Measurements from ENCODE around the gene PROM1. TPM values are rescaled to one million over a fixed set of nuclear protein-coding genes. Genes with fewer than 3 reads are reported as not detected.

Gene PROM1
- total and polyA plus RNA-seq, 5 donors from 2014 or later, result 2.9 TPM; not detected in 4

GRCh38 chr4:16007471-16008095 is 76.2 kb downstream of the PROM1 start:
- H3K27ac ChIP-seq (ENCODE audit: insufficient read depth, low read length, poor library complexity, severe bottlenecking), result no peak overlapping the region
- Mint-ChIP-seq H3K9me3 (no peaks in the 10 kb centered on the region), H3K27ac (no peak overlapping the region), H3K4me3 (no peak overlapping the region), H3K27me3 (peaks cover 6% of the 10 kb centered on the region), H3K36me3 (no peaks in the 10 kb centered on the region), H3K4me1 (no peaks in the 10 kb centered on the region)
- H3K4me1 ChIP-seq (ENCODE audit: control insufficient read depth, insufficient read depth, low read length, poor library complexity, severe bottlenecking), result no peaks in the 10 kb centered on the region
- no peak overlapping the region for H3K4me3 ChIP-seq (ENCODE audit: low read depth, low read length)
- no peaks in the 10 kb centered on the region for H3K9me3 ChIP-seq (ENCODE audit: control insufficient read depth in 2 of 2, low read length in 2 of 2)
- DNase-seq (no peak), ATAC-seq (ENCODE audit: low read depth in 2 of 2) (no peak)
- H3K36me3 ChIP-seq (ENCODE audit: control insufficient read depth, insufficient read depth, low read length), result no peaks in the 10 kb centered on the region
- peaks cover 6% of the 10 kb centered on the region for H3K27me3 ChIP-seq (ENCODE audit: control insufficient read depth, insufficient read depth, low read length)

GRCh38 chr4:16006771-16007446 is 76.9 kb downstream of the PROM1 start:
- Histone ChIP-seq H3K27me3 (ENCODE audit: control insufficient read depth, insufficient read depth, low read length) (peaks cover 6% of the 10 kb centered on the region), H3K36me3 (ENCODE audit: control insufficient read depth, insufficient read depth, low read length) (no peaks in the 10 kb centered on the region), H3K27ac (ENCODE audit: insufficient read depth, low read length, poor library complexity, severe bottlenecking) (no peak overlapping the region), H3K4me1 (ENCODE audit: control insufficient read depth, insufficient read depth, low read length, poor library complexity, severe bottlenecking) (no peaks in the 10 kb centered on the region), H3K4me3 (ENCODE audit: low read depth, low read length) (no peak overlapping the region), H3K9me3 (ENCODE audit: control insufficient read depth in 2 of 2, low read length in 2 of 2) (no peaks in the 10 kb centered on the region)
- Mint-ChIP-seq H3K4me1 (no peaks in the 10 kb centered on the region), H3K9me3 (no peaks in the 10 kb centered on the region), H3K27me3 (peaks cover 6% of the 10 kb centered on the region), H3K4me3 (no peak overlapping the region), H3K36me3 (no peaks in the 10 kb centered on the region), H3K27ac (no peak overlapping the region)
- DNase-seq (no peak), ATAC-seq (ENCODE audit: low read depth in 2 of 2) (no peak)

- Histone ChIP-seq H3K27me3 (ENCODE audit: control insufficient read depth, insufficient read depth, low read length) (peaks cover 6% of the 10 kb centered on the region), H3K27ac (ENCODE audit: insufficient read depth, low read length, poor library complexity, severe bottlenecking) (no peak overlapping the region), H3K36me3 (ENCODE audit: control insufficient read depth, insufficient read depth, low read length) (no peaks in the 10 kb centered on the region), H3K9me3 (ENCODE audit: control insufficient read depth in 2 of 2, low read length in 2 of 2) (no peaks in the 10 kb centered on the region), H3K4me1 (ENCODE audit: control insufficient read depth, insufficient read depth, low read length, poor library complexity, severe bottlenecking) (no peaks in the 10 kb centered on the region), H3K4me3 (ENCODE audit: low read depth, low read length) (no peak overlapping the region)
- H3K4me3 Mint-ChIP-seq, result no peak overlapping the region
- H3K9me3 Mint-ChIP-seq, result no peaks in the 10 kb centered on the region
- no peaks in the 10 kb centered on the region for H3K36me3 Mint-ChIP-seq
- no peak for DNase-seq
- H3K4me1 Mint-ChIP-seq, result no peaks in the 10 kb centered on the region
- peak overlapping the region in 1 of 3 donors; percentile 3 for H3K27ac Mint-ChIP-seq
- peaks cover 6% of the 10 kb centered on the region for H3K27me3 Mint-ChIP-seq
- no peak for ATAC-seq (ENCODE audit: low read depth in 2 of 2)
These were observed 78.1 kb downstream of the PROM1 start for GRCh38 chr4:16005676-16006075.

DNA sequence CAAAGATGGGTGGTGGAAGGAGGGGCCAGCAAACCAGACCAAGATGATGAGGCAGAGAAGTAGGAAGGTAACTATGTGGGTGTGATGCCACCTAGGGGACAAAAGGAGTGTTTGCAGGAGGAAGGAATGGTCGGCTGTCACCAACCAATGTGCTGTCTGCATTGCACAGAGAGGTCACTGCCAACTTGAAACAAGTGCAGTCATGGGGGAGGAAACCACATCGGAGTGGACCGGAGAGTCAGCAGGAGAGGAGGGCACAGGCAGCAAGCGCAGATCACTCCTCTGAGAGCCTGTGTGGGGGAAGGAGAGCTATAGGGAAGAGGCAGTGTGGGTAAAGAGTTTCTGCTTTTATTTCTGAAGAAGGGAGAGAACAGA is 82.4 kb downstream of the PROM1 start:
- Histone ChIP-seq H3K4me1 (ENCODE audit: control insufficient read depth, insufficient read depth, low read length, poor library complexity, severe bottlenecking) (no peaks in the 10 kb centered on the region), H3K4me3 (ENCODE audit: low read depth, low read length) (no peak overlapping the region), H3K9me3 (ENCODE audit: control insufficient read depth in 2 of 2, low read length in 2 of 2) (no peaks in the 10 kb centered on the region), H3K27ac (ENCODE audit: insufficient read depth, low read length, poor library complexity, severe bottlenecking) (no peak overlapping the region), H3K27me3 (ENCODE audit: control insufficient read depth, insufficient read depth, low read length) (no peaks in the 10 kb centered on the region), H3K36me3 (ENCODE audit: control insufficient read depth, insufficient read depth, low read length) (no peaks in the 10 kb centered on the region)
- peak; percentile 47 to 58 for ATAC-seq (ENCODE audit: low read depth in 2 of 2)
- DNase-seq, result peak; percentile 8 to 56 (median 41)
- Mint-ChIP-seq H3K27me3 (no peaks in the 10 kb centered on the region), H3K4me3 (no peak overlapping the region), H3K36me3 (no peaks in the 10 kb centered on the region), H3K4me1 (no peaks in the 10 kb centered on the region), H3K9me3 (peaks cover 0 to 3% (median 0%) of the 10 kb centered on the region in 7 donors), H3K27ac (no peak overlapping the region)

DNA sequence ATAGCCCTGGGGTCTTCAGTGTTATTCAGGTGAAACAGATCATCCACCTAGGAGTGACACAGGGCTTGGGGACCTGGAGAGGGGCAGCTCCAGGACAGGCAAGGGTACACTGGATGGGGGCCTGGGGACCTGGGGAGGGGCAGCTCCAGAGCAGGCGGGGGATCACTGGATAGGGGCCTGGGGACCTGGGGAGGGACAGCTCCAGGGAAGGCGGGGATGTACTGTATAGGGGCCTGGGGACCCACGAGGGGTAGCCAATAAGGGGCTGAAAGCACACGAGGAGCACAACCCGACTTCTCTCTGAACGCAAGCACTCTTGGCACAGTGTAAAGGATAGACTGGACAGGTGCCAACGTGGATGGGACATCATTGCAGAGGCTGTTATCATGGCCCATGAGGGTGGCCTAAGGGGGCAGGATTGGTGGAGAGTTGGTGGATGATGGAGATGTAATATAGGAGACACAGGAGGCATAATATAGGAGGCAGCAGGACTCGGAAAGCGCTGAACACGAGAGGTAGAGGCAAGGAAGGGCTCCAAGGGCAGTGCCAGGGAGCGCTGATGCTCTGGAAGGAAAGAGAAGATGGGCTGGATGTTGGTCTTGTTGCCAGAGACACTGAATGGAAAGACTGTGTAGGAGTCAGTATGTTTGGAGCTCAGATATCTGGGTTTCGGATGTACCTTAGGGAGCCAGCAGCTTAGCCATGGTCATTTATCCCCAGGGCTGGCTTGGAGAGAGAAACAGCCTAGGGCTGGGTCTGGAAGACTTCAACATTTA is 82.9 kb downstream of the PROM1 start:
- no peaks in the 10 kb centered on the region for H3K36me3 ChIP-seq (ENCODE audit: control insufficient read depth, insufficient read depth, low read length)
- no peaks in the 10 kb centered on the region for H3K27me3 ChIP-seq (ENCODE audit: control insufficient read depth, insufficient read depth, low read length)
- Mint-ChIP-seq H3K4me1 (no peaks in the 10 kb centered on the region), H3K27me3 (no peaks in the 10 kb centered on the region), H3K27ac (no peak overlapping the region), H3K4me3 (no peak overlapping the region), H3K9me3 (peaks cover 0 to 3% (median 0%) of the 10 kb centered on the region in 7 donors), H3K36me3 (no peaks in the 10 kb centered on the region)
- H3K4me3 ChIP-seq (ENCODE audit: low read depth, low read length), result no peak overlapping the region
- DNase-seq (no peak), ATAC-seq (ENCODE audit: low read depth in 2 of 2) (no peak)
- H3K9me3 ChIP-seq (ENCODE audit: control insufficient read depth in 2 of 2, low read length in 2 of 2), result no peaks in the 10 kb centered on the region
- H3K27ac ChIP-seq (ENCODE audit: insufficient read depth, low read length, poor library complexity, severe bottlenecking), result no peak overlapping the region
- H3K4me1 ChIP-seq (ENCODE audit: control insufficient read depth, insufficient read depth, low read length, poor library complexity, severe bottlenecking), result no peaks in the 10 kb centered on the region

DNA sequence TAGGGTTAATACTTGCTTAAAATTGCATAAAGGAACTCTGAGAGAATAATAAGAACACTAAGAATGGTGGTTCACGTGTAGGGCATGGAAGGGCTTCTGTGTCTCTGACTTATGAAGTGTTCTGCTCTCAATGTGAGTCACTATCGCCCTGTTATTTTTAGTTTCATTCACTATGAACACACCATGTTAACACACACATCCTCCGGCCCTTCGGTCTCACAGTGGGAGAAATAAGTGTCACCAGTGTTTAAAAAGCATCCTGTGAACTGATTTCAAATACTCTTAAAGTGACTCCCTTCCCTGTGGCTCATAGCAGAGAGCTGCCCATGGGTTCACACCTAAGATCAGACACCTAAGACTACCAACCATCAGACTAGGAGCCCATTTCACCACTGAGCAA is 87.0 kb downstream of the PROM1 start:
- H3K4me1 Mint-ChIP-seq, result no peaks in the 10 kb centered on the region
- no peaks in the 10 kb centered on the region for H3K36me3 Mint-ChIP-seq

GRCh38 chr4:15995826-15996225 is 88.0 kb downstream of the PROM1 start:
- H3K9me3 Mint-ChIP-seq, result peaks cover 0 to 3% (median 0%) of the 10 kb centered on the region in 7 donors
- Histone ChIP-seq H3K4me3 (ENCODE audit: low read depth, low read length) (no peak overlapping the region), H3K9me3 (ENCODE audit: control insufficient read depth in 2 of 2, low read length in 2 of 2) (no peaks in the 10 kb centered on the region), H3K27me3 (ENCODE audit: control insufficient read depth, insufficient read depth, low read length) (peaks cover 2% of the 10 kb centered on the region), H3K4me1 (ENCODE audit: control insufficient read depth, insufficient read depth, low read length, poor library complexity, severe bottlenecking) (no peaks in the 10 kb centered on the region), H3K27ac (ENCODE audit: insufficient read depth, low read length, poor library complexity, severe bottlenecking) (no peak overlapping the region), H3K36me3 (ENCODE audit: control insufficient read depth, insufficient read depth, low read length) (no peaks in the 10 kb centered on the region)
- H3K27me3 Mint-ChIP-seq, result peaks cover 9% of the 10 kb centered on the region
- H3K4me1 Mint-ChIP-seq, result no peaks in the 10 kb centered on the region
- H3K36me3 Mint-ChIP-seq, result no peaks in the 10 kb centered on the region
- ATAC-seq (ENCODE audit: low read depth in 2 of 2) (no peak), DNase-seq (no peak)
- no peak overlapping the region for H3K27ac Mint-ChIP-seq
- no peak overlapping the region for H3K4me3 Mint-ChIP-seq

More for the DNA sequence above, 87.0 kb downstream of the PROM1 start:
- no peaks in the 10 kb centered on the region for H3K27me3 ChIP-seq (ENCODE audit: control insufficient read depth, insufficient read depth, low read length)
- H3K27ac ChIP-seq (ENCODE audit: insufficient read depth, low read length, poor library complexity, severe bottlenecking), result no peak overlapping the region
- ATAC-seq (ENCODE audit: low read depth in 2 of 2), result no peak
- H3K27ac Mint-ChIP-seq, result no peak overlapping the region
- H3K9me3 Mint-ChIP-seq, result peaks cover 0 to 3% (median 0%) of the 10 kb centered on the region in 7 donors
- DNase-seq, result no peak
- no peaks in the 10 kb centered on the region for H3K9me3 ChIP-seq (ENCODE audit: control insufficient read depth in 2 of 2, low read length in 2 of 2)
- H3K4me1 ChIP-seq (ENCODE audit: control insufficient read depth, insufficient read depth, low read length, poor library complexity, severe bottlenecking), result no peaks in the 10 kb centered on the region
- H3K4me3 Mint-ChIP-seq, result no peak overlapping the region
- H3K4me3 ChIP-seq (ENCODE audit: low read depth, low read length), result no peak overlapping the region
- no peaks in the 10 kb centered on the region for H3K36me3 ChIP-seq (ENCODE audit: control insufficient read depth, insufficient read depth, low read length)
- H3K27me3 Mint-ChIP-seq, result peaks cover 9% of the 10 kb centered on the region

All from CD4-positive, CD25-positive, alpha-beta regulatory T cell (primary cell).